Natural killer cell (primary cell): ENCODE results near the gene LAMC3. TPM values are rescaled to one million over a fixed set of nuclear protein-coding genes. Genes with fewer than 3 reads are reported as not detected.

ENCODE experiments used
- ATAC-seq, 3 donors: fragments of 150-1000 bp in 2 of 3; fragments of 200-7000 bp in 1 of 3; cut with Tn5 transposase; 1 replicate in 1 of 3; 2 replicates in 2 of 3; pipeline ENCODE4 v1.10.0; 2021; ENCODE audit warnings: mild to moderate bottlenecking in 2 of 3, moderate library complexity in 2 of 3
- DNase-seq, 2 donors: peaks; one replicate each; pipeline versions ENCODE4 v3.0.0 to v3.0.0-alpha.2; 2013 to 2021; ENCODE audit warnings: mixed read lengths in 1 of 2
- H3K27ac ChIP-seq: one replicate; pipeline ENCODE4 v1.5.1; 2013; ENCODE audit warnings: mild to moderate bottlenecking, low read length
- H3K27me3 ChIP-seq: one replicate; pipeline ENCODE4 v1.6.1; 2013; ENCODE audit warnings: low read length; ENCODE audit not compliant: control insufficient read depth, insufficient read depth
- H3K36me3 ChIP-seq: one replicate; pipeline ENCODE4 v1.6.1; 2013; ENCODE audit warnings: low read length; ENCODE audit not compliant: control insufficient read depth, insufficient read depth
- H3K4me1 ChIP-seq: one replicate; pipeline ENCODE4 v1.6.1; 2013; ENCODE audit warnings: low read length; ENCODE audit not compliant: control insufficient read depth, insufficient read depth
- H3K4me3 ChIP-seq: one replicate; pipeline ENCODE4 v1.5.1; 2013; ENCODE audit warnings: low read length
- H3K9me3 ChIP-seq: one replicate; pipeline ENCODE4 v1.6.1; 2013; ENCODE audit warnings: low read length; ENCODE audit not compliant: control insufficient read depth, insufficient read depth
- H3K27ac Mint-ChIP-seq, 2 donors: one replicate each; pipeline ENCODE4 v1.8.0; 2022; ENCODE audit warnings: mild to moderate bottlenecking in 2 of 2, mixed read lengths in 2 of 2, moderate library complexity in 1 of 2
- H3K27me3 Mint-ChIP-seq, 2 donors: one replicate each; pipeline ENCODE4 v1.8.0; 2022; ENCODE audit warnings: low read depth in 2 of 2, mixed read lengths in 2 of 2
- H3K36me3 Mint-ChIP-seq: one replicate; pipeline ENCODE4 v1.8.0; 2022; ENCODE audit warnings: mixed read lengths
- H3K4me1 Mint-ChIP-seq, 2 donors: one replicate each; pipeline ENCODE4 v1.8.0; 2022; ENCODE audit warnings: mixed read lengths in 2 of 2
- H3K4me3 Mint-ChIP-seq: one replicate; pipeline ENCODE4 v1.8.0; 2022; ENCODE audit warnings: mild to moderate bottlenecking, moderate library complexity, mixed read lengths
- H3K9me3 Mint-ChIP-seq, 2 donors: one replicate each; pipeline ENCODE4 v1.8.0; 2022; ENCODE audit warnings: mixed read lengths in 2 of 2
- CTCF ChIP-seq: fragments of 200-600 bp; IDR thresholded peaks from one replicate; pipeline ENCODE4 v1.8.0; 2022; ENCODE audit warnings: antibody characterized with exemption
- WGBS: methylation state at CpG from one replicate; pipeline ENCODE4 v1.1.7; 2013; ENCODE audit warnings: missing lambda C conversion rate; ENCODE audit not compliant: insufficient coverage; 5-methylcytosine and 5-hydroxymethylcytosine counted together
- intact Hi-C: fragments of 100-400 bp; cut with micrococcal nuclease; formaldehyde crosslinking; loops from one replicate; pipeline ENCODE4 v1.14.2; 2022
- total RNA-seq, 4 donors: library from RNA; stranded (reverse); fragments of 120-200 nt in 1 of 4; gene quantifications; one replicate each; pipeline versions ENCODE4 v1.2.3 to v1.2.4, GENCODE V29; 2013 to 2022

Gene LAMC3
- total RNA-seq, 3 donors from 2014 or later (not counting 1 experiment from before 2014, with no cell fraction given): not detected

- intact Hi-C loops: no loop called here
- ATAC-seq (no peak), DNase-seq (no peak)
- Mint-ChIP-seq H3K27me3 (no peaks in the 10 kb centered on the region), H3K27ac (no peak overlapping the region), H3K4me3 (no peak overlapping the region), H3K4me1 (peaks cover 0 to 5% of the 10 kb centered on the region in 2 donors), H3K36me3 (no peaks in the 10 kb centered on the region), H3K9me3 (no peaks in the 10 kb centered on the region)
- H3K4me3 ChIP-seq: no peak overlapping the region
- TF ChIP-seq CTCF: no peak
- no peaks in the 10 kb centered on the region for H3K4me1 ChIP-seq
- no peaks in the 10 kb centered on the region for H3K27me3 ChIP-seq
- 78% methylated on average over 10 of the region's 10 CpGs for WGBS
- H3K9me3 ChIP-seq: no peaks in the 10 kb centered on the region
- H3K27ac ChIP-seq: no peak overlapping the region
- H3K36me3 ChIP-seq: no peaks in the 10 kb centered on the region
Observed at GRCh38 chr9:130987738-130988399, 21.1 kb upstream of the LAMC3 start.

GRCh38 chr9:130988400-130988747 is 20.6 kb upstream of the LAMC3 start:
- peaks cover 0 to 5% of the 10 kb centered on the region in 2 donors for H3K4me1 Mint-ChIP-seq
- H3K27ac Mint-ChIP-seq: no peak overlapping the region
- H3K9me3 Mint-ChIP-seq: no peaks in the 10 kb centered on the region
- no peaks in the 10 kb centered on the region for H3K27me3 ChIP-seq
- intact Hi-C loops: no loop called here
- H3K9me3 ChIP-seq: no peaks in the 10 kb centered on the region
- no peaks in the 10 kb centered on the region for H3K27me3 Mint-ChIP-seq
- no peaks in the 10 kb centered on the region for H3K36me3 Mint-ChIP-seq
- H3K4me3 ChIP-seq: no peak overlapping the region
- TF ChIP-seq CTCF: no peak
- H3K4me3 Mint-ChIP-seq: no peak overlapping the region
- DNase-seq: no peak
- H3K27ac ChIP-seq: no peak overlapping the region
- WGBS: 100% methylated on average over 1 of the region's 2 CpGs
- no peak for ATAC-seq
- peaks cover 4% of the 10 kb centered on the region for H3K4me1 ChIP-seq
- H3K36me3 ChIP-seq: no peaks in the 10 kb centered on the region

GRCh38 chr9:130988905-130989304 is 20.1 kb upstream of the LAMC3 start:
- Histone ChIP-seq H3K9me3 (no peaks in the 10 kb centered on the region), H3K27ac (no peak overlapping the region), H3K4me1 (peaks cover 8% of the 10 kb centered on the region), H3K36me3 (no peaks in the 10 kb centered on the region), H3K4me3 (no peak overlapping the region), H3K27me3 (no peaks in the 10 kb centered on the region)
- 87% methylated on average over 9 of the region's 9 CpGs for WGBS
- ATAC-seq: no peak
- no peak for DNase-seq
- no peak overlapping the region for H3K27ac Mint-ChIP-seq
- H3K4me1 Mint-ChIP-seq: peaks cover 0 to 5% of the 10 kb centered on the region in 2 donors
- H3K4me3 Mint-ChIP-seq: no peak overlapping the region
- no peaks in the 10 kb centered on the region for H3K27me3 Mint-ChIP-seq
- TF ChIP-seq CTCF: no peak
- no peaks in the 10 kb centered on the region for H3K9me3 Mint-ChIP-seq
- intact Hi-C loops: no loop called here
- no peaks in the 10 kb centered on the region for H3K36me3 Mint-ChIP-seq

- DNase-seq (no peak), ATAC-seq (no peak)
- no peak overlapping the region for H3K27ac Mint-ChIP-seq
- intact Hi-C loops: no loop called here
- TF ChIP-seq CTCF: no peak
- H3K4me1 ChIP-seq: peaks cover 10% of the 10 kb centered on the region
- no peaks in the 10 kb centered on the region for H3K36me3 Mint-ChIP-seq
- H3K4me3 Mint-ChIP-seq: no peak overlapping the region
- no peaks in the 10 kb centered on the region for H3K36me3 ChIP-seq
- no peaks in the 10 kb centered on the region for H3K9me3 Mint-ChIP-seq
- no peaks in the 10 kb centered on the region for H3K27me3 ChIP-seq
- H3K9me3 ChIP-seq: no peaks in the 10 kb centered on the region
- no peak overlapping the region for H3K4me3 ChIP-seq
- 95% methylated on average over 18 of the region's 18 CpGs for WGBS
- H3K4me1 Mint-ChIP-seq: peaks cover 0 to 5% of the 10 kb centered on the region in 2 donors
- no peaks in the 10 kb centered on the region for H3K27me3 Mint-ChIP-seq
- H3K27ac ChIP-seq: no peak overlapping the region
Observed at GRCh38 chr9:130989391-130989790, 19.6 kb upstream of the LAMC3 start.
